ENCODE measurements around the gene TXNRD2.
"Not testable (repeated sequence)": the region's sequence is repeated elsewhere in the genome, so short reads cannot be mapped to it uniquely, and the experiment has no call there.

TXNRD2 gene

DNA sequence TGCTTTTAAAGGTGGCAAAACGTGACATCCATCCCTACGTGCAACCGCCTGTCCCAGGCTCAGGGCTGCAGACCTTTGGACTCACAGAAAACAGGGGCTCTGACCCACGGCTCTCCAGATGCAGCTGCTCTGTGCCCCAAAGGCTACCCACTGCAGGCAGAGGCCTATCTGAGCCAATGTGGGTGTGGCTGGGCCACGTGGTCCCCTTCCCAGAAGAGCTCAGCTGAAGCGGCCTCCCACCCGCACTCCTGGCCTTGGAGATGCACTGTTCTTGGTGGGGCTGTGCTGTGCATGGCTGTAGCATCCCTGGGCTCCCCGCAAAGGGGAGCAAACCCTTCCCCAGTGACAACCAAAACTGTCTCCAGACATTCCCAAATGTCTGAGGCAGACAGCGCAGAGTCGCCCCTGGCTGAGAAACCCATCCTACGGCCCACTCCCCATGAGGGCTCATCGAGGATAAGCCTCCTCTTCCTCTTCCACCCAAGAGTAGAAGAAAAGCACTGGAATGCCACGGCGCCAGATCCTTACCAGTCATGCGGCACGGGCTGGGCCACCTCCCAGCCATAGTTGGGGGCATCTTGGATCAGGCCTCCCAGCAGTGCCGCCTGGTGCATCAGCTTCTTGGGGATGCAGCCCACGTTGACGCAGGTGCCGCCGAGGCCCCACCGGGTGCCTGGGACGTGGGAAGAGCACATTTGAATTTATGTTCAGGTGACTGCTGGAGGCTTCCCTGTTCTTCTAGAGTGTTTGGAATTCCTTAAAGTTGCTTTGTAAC is 23.1 kb downstream of the TXNRD2 start:
- DNase-seq = no peak

DNA sequence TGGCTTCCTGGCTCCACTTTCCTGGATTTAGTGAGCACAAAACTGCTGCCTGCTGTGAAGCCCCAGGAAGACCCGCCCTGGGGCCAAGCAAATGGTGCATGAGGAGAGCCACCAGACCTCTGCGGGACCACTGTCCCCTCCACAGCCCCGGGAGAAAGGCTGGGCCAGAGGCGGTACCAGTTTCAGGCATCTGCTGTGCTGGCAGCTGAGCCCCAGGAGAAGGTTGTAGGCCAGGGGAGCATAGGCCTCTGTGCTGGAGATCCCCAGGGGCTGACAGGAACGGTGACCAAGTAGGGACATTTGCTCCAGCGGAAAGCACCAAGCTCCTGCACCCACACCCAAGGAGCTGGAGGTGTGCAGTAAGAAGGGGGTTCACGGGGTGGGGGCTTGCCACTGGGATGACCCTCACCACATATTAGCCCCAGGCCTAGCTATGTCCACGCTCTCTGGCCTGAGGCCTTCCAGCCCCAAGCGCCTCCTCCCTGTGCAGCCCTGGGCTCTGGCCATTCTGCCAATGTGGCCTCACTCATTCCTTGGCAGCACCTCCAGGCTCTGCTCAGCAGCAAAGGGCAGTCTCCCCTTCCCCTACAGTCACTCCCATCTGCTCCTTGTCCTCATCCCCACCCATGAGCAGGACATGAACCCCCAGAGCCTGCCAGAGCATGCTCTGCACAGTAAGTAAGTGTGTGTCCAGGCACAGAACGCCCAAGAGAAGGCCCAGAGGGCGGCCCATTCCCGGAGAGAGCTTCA is 24.1 kb downstream of the TXNRD2 start:
- no peak for DNase-seq

DNA sequence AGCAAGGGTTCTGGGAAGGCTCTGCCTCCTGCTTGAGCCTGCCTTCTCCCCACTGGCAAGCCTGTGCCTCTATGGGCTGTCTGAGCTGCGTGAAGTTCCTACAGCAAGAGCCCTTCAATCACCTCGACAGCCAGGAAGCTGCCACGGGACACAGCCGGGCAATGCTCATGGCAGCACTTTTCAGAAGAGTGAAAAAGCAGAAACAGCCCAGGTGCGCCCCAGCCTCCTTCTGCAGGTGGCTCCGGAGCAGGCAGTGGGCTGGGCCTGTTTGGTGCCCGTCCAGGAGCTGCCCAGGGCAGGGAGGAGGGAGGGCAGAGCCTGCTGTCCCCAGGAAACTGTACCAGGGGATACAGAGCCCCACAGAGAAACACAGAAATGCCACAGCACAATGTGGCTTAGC is 24.7 kb downstream of the TXNRD2 start:
- DNase-seq = no peak

DNA sequence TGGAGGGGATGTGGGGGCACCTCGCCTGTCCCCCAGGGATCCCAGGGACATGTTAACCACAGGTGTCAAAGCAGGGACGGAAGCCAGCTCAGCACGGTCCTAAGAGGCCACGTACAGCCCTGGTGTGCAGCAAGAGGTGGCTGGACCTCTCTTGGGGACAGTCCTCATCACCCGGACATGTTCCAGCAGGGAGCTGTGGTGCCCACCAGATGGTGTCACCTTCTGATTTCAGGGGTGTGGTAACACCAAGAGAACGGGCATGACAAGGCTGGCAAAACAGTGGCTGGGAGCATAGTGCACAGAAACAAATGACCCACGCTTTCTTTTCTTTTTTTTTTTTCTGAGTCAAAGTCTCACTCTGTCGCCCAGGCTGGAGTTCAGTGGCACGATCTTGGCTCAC is 25.6 kb downstream of the TXNRD2 start:
- DNase-seq = no peak

DNA sequence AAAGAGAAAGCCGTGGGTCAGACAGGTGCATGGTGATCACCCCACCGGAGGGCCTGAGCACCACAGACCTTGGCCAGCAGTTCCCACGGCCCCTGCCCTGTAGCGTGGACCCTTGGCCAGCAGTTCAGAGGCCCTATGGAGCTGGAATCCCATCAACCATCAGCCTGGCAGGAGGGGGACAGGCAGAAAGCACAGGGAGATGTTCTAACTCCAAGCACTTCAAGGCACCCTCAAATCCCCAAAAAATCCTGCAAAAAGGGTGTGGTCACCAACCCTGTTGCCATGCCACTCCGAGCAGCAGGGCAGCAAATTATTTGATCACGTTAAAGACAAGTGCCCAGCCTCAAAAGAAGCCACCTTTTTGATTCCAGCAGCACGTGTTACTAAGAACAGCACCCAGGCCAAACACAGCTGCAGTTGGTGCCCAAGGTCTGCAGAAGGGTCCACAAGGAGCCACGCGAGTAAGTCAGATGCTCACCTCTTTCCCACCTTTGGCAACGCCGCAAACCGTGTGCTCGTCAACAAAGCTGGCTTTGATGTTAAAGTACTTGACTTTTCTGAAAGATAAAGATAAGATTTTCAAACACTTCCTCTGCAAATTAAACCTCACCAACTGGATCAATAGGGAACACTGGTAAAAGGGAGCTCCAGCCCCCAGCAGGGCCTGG is 26.2 kb downstream of the TXNRD2 start:
- DNase-seq = no peak

DNA sequence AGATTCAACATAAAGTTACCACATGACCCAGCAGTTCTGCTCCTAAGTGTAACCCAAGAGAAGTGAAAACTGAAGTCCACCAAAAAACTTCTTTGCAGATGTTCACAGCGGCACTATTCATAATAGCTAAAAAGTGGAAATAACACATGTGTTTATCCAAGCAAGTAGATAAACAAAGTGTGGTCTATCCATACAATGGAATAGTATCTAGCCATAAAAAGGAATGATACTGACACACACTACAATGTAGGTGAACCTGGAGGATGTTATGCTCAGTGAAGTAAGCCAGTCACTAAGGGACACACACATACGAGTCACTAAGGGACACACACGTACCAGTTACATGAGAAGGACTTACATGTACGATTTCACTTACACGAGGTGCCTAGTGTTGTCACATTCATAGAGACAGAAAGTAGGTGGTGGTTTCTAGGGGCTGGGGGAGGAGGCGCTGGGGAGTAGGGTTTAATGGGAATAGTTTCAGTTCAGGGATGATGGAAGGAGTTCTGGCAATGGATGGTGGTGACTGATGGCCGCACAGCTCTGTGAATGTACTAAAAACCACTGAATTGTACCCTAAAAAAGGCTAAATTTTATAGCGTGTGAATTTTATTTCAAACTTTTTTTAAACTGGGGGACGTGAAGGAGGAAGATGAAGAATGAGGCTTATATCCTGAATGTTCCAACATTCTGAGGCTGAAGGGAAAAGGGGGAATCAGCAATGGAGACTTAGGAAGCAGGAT is 27.2 kb downstream of the TXNRD2 start:
- no peak for DNase-seq

DNA sequence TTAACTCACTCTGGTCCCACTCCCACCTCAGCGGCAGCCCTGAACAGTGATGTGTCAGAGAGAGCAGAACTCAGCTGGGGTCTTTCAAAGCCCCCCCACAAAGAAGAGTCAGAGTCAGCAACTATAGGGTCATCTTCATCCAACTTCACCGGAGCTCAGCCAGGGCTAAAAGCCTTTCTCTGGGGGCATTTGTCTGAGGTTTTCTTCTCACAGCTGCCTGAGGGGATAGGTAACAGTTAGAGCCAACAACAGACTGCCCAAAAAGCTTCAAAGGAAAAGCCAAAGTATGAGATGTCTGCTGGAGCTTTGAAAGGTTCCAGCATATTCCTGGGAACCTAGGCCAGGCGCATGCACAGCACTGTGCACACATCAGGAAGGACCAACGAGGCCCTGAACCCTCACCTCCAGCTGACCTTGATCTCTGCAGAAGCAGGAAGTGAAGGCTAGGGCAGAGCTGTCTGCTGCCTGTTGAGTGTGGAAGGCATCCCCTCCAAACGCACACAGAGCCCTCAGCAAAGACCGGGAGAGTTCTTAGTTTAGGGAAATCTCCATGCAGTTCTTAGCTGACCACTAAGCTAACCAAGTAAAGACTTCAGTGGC is 28.2 kb downstream of the TXNRD2 start:
- DNase-seq = no peak

DNA sequence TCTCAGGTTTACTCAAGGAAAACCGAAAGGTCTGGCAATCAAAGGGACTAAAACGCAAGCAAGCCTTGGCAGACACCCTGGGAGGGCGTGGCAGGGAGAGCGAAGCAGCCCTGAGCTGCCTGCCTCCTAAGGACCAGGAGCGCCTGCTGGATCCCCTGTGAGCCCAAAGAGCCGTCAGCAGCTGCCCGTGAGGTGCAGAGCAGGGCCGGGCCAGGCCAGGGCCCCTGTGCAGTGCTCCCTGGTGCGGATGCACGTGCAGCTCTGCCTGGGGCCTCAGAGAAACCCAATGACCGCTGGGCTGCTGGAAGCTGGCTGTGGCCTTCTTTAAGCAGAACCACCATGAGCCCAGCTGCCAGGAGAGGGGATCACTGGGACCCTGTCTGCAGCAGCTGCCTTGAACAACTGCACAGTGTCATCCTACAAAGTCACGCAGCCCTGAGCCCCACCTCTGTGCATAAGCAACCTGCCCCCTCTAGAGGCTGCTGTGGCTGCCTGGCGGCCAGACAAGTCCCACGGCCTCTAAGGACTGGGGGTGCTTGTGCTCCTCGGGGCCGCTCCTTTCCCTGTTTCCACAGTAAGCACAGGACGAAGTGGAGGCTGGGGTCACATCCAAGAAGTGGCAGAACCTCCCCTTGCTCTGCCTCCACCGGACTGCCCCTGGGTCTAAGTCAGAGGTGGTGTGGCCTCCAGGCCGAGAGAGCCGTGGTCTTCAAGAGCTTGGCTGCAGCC is 29.2 kb downstream of the TXNRD2 start:
- DNase-seq = no peak

DNA sequence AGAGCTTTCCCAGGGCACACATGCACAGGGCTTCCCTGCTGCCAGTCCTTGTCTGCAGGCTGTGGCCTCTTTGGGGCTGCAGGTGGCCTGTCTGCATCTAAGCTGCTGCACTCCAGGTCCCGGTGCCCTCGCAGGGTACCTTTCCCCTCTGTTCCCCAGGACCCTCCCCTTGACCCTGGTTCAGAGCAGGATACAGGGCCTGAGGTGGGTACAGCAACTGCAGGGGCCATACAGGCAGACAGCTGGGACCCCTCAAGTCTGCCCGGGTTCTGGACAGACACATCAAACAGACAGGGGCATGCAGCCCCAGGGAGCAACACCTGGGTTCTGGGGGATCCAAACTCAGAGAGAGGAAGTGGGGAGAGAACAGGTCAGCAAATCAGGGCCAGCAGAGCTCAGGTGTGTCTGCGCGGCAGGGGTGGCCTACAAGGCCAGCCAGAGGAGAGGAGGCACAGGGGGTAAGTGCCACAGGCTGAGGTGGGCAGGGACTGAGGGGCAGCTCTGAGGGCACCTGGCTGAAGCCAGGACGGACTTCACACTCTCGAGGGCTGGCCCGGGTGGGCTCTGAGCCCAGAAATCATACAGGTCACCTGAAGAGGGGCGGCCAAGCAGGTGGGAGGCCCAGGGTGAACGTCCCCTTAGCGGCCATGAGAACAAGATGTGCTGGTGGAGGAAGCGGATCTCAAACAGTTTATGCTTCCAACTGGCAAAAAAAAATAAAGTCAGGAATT is 29.9 kb downstream of the TXNRD2 start:
- DNase-seq = no peak

DNA sequence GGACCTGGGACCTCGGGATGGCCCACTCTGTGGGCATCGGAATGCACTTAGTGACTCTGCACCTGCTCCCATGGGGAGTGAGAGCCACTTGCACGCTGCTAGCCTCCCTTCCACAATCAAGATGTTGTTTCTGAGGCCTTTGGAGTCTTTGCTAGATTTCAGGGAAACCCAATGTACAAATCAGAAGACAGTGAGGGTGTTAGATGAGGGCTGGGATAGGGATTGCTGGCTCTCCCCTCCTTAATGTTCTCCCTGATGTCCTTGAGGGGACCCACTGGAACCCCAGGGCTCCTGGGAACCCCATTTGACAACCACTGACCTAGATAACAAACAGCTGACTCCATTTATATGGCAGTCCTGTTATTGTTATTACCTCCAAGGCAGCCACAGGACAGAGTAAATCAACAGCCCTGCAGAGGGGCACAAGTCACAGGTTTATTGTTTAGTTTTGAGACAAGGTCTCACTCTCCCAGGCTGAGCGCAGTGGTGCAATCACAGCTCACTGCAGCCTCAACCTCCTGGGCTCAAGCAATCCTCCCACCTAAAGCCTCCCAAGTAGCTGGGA is 31.4 kb downstream of the TXNRD2 start:
- no peak for DNase-seq

DNA sequence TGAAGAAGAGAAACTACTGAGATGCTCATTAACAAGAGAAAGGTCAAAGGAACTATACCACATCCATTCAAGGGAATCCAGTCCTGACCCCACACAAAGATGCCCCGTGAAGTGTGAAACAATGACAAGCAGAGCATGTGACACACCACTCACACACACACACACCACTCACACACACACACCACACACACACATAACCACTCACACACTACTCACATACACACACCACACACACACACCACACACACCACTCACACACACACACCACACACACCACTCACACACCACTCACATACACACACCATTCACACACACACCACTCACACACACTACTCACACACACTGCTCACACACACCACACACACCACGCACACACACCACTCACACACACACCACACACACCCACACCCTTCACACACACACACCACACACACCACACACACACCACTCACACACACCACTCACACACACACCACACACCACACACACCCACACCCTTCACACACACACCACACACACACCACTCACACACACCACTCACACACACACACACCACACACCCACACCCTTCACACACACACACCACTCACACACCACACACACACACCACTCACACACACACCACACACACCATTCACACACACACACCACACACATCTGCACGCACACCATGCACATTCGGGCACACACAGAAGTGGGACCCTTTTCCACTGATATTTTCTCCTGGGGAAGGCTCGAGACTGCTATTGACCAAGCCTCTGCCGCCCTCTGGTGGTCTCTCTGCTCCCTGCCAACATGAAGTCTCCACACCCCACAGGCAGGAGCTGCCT is 32.1 kb downstream of the TXNRD2 start:
- DNase-seq = peak; percentile 76

DNA sequence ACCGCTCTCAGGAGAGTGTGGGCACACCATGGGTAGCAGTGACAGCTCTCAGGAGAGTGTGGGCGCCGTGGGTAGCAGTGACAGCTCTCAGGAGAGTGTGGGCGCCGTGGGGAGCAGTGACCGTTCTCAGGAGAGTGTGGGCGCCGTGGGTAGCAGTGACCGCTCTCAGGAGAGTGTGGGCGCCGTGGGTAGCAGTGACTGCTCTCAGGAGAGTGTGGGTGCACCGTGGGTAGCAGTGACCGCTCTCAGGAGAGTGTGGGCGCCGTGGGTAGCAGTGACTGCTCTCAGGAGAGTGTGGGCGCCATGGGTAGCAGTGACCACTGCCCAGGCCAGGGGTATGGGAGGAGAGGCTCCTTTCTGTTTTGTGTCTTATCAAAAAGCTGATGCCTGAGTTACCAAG is 33.7 kb downstream of the TXNRD2 start:
- DNase-seq = not testable (repeated sequence)

DNA sequence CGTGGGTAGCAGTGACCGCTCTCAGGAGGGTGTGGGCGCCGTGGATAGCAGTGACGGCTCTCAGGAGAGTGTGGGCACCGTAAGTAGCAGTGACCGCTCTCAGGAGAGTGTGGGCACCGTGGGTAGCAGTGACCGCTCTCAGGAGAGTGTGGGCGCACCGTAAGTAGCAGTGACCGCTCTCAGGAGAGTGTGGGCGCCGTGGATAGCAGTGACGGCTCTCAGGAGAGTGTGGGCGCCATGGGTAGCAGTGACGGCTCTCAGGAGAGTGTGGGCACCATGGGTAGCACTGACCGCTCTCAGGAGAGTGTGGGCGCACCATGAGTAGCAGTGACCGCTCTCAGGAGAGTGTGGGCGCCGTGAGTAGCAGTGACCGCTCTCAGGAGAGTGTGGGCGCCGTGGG is 34.8 kb downstream of the TXNRD2 start:
- DNase-seq = not testable (repeated sequence)

DNA sequence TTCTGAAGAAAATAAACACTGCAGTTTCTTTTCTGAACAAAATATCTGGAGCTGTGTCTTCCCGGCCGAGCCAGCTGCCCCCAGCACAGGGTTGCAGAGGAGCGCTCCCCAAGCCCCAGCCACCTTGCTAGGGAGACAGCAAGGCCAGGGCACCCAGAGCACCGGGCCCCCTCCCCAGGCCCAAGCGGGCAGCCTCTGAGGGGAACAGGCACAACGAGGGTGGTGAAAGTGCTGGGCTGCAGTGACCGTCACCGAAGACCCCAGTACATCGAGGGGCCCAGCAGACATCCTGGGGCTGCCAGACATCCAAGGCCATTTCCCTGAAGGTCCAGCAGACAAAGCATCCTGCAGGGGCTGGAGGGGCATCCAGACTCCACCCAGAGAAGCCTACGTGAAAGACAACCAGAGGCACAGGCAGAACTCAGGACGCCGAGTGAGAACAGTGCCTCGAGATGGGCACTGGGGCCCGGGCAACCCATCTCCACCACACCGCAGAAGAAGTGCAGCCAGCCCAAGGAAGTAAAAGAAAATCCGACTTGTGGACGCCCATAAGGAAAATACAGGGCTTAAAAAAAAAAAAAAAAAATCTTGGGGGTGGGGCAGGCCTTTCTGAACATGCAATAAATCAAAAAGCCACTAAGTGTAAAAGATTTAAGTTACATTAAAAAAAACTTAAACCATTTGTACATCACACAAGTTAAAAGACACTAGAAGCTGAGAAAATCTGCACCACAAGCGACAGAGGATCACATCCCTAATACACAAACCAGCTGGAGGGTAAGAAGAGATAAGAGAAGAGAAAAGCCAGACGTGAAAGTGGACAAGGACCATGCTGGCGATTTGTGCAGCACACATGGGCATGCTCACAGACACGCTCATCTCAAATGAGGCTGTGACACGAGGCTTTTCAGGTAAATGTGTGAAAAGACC is 36.0 kb downstream of the TXNRD2 start:
- DNase-seq = no peak

DNA sequence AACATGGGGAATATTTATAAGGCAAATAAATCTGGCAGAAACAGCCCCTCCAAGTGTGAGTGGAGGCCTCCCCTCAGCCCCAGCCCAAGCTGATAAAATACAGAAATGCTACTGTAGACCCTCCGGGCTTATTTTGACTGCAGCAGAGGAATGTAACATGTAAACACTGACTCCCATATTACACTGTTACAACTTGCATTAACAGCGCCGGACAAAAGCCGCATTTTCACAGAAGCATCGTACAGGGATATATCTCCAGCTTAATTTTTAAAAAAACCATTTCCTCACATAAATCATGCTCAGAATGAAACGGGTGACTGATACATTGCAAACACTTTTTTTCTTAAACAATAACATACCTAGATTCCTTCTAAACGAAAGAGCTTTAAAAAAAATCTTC is 36.7 kb downstream of the TXNRD2 start:
- DNase-seq = no peak

DNA sequence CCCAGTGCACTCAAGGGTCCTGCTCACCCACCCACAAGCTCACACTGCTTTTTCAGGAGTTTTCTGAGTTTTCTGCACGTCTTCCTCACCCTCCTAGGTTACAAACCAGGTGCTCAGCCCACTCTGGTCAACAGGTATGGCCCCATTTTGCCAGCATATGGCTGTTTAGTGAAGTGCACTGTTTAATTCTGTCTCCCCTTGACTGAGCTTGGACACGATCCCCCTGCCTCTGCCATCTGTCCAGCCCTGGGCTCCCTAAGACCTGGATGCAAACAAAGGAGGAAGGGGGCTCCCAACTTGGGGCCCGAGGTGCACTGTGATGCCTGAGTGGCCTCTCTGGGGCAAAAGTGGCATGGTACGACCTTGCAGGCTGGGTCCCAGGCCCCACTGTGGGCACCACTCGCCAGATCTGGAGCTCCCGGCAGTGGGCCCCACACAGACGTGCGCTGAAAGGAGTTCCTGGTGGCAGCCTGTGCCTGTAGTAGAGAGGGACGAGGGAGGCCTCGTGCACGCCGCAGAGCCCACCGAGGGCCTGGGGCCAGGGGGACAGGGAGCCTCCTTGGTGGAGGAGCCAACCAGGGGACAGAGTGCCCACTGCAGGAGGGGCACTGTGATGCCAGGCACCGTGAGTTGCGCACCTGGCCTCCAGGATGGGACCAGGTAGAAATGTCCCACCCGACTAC is 37.3 kb downstream of the TXNRD2 start:
- no peak for DNase-seq

DNA sequence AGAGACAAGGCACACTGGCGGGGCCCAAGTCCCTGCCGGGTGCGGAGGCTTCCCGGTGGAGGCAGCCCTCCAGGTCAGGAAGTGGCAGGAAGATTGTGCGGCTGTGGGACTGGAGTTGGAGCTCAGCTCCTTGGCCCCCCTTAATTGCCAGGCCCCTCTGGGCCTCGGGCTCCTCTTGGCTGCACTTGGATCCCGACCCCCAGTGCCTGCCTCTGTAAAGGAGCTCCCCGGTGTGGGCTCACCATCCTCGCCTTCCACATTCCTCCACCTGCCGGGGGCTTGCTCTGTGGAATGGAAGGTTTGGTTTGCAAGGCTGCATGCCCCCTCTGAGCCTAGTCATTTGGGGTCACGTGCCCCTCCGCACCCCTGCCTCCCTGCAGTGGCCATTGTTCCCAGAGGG is 38.1 kb downstream of the TXNRD2 start:
- DNase-seq = no peak

DNA sequence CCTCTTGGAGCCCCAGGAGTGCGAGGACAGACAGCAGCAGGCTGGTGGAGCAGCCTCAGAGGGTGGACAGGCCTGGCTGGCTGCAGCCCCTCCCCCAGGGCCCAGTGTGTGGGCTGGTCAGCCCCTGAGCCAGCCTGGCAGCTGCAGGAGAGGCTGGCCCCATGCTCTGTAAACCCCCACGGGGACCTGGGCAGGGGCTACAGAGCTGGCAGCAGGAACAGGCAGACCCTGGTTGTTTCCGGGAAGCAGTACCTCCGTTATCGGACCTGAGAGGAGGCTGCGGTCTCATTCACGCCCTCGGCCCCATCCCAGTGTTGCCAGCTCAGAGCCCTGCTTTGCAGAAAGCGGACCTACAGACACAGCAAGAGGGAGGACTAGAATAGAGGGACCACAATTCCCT is 38.6 kb downstream of the TXNRD2 start:
- DNase-seq = no peak

Measured in stimulated activated naive CD4-positive, alpha-beta T cell treated with Interleukin-2 at 50 U/mL for 16 hours (primary cell).